CD4-positive, alpha-beta T cell (primary cell): ENCODE results near the gene RNF213. TPM values are rescaled to one million over a fixed set of nuclear protein-coding genes. Genes with fewer than 3 reads are reported as not detected.
A peak's percentile ranks its signal among the peaks of the same experiment; 100 is the strongest.

Experiments
- ATAC-seq: fragments of 200-7000 bp; cut with Tn5 transposase; one replicate; pipeline ENCODE4 v1.10.0; 2022; ENCODE audit warnings: mild to moderate bottlenecking; ENCODE audit not compliant: poor library complexity
- CTCF ChIA-PET: fragments of 350-600 bp; sonication (Branson Sonifier 250); formaldehyde crosslinking; loops from one replicate; lab custom pipeline; 2021; ENCODE audit warnings: antibody characterized with exemption, inconsistent platforms; lab: Charles Lee
- POLR2A ChIA-PET: fragments of 350-600 bp; sonication (Branson Sonifier 250); formaldehyde crosslinking; loops from one replicate; lab custom pipeline; 2021; ENCODE audit warnings: antibody characterized with exemption, inconsistent platforms; lab: Charles Lee
- DNase-seq, 14 experiments: peaks; one replicate each; pipeline ENCODE4 v3.0.0-alpha.2; 2013 to 2020; ENCODE audit warnings: mixed read lengths in 2 of 14
- H3K27ac ChIP-seq, 2 donors: one replicate each; pipeline versions ENCODE4 v1.5.1 to v1.7.0; 2013; ENCODE audit warnings: low read length in 2 of 2, low read depth in 1 of 2, mild to moderate bottlenecking in 1 of 2
- H3K27me3 ChIP-seq, 2 experiments: 1 replicate in 1 of 2; 2 replicates in 1 of 2; pipeline versions ENCODE4 v1.6.1 to v1.7.0; 2013; ENCODE audit warnings: low read length in 2 of 2, control low read depth in 1 of 2, mild to moderate bottlenecking in 1 of 2, moderate library complexity in 1 of 2; ENCODE audit not compliant: insufficient read depth in 2 of 2, control insufficient read depth in 1 of 2
- H3K36me3 ChIP-seq: one replicate; pipeline ENCODE4 v1.6.1; 2013; ENCODE audit warnings: low read length, control low read depth; ENCODE audit not compliant: insufficient read depth
- H3K4me1 ChIP-seq: one replicate; pipeline ENCODE4 v1.6.1; 2013; ENCODE audit warnings: low read length, control low read depth; ENCODE audit not compliant: insufficient read depth
- H3K4me3 ChIP-seq: one replicate; pipeline ENCODE4 v1.5.1; 2013; ENCODE audit warnings: mild to moderate bottlenecking, low read length, moderate library complexity
- H3K9me3 ChIP-seq, 2 experiments: 1 replicate in 1 of 2; 2 replicates in 1 of 2; pipeline versions ENCODE4 v1.6.1 to v1.7.0; 2013; ENCODE audit warnings: low read length in 2 of 2, mild to moderate bottlenecking in 2 of 2, control low read depth in 1 of 2, moderate library complexity in 1 of 2; ENCODE audit not compliant: control insufficient read depth in 1 of 2, insufficient read depth in 1 of 2
- H3K27ac Mint-ChIP-seq: one replicate; pipeline ENCODE4 v1.8.0; 2020; ENCODE audit warnings: mixed read lengths
- H3K27me3 Mint-ChIP-seq: one replicate; pipeline ENCODE4 v1.8.0; 2021; ENCODE audit warnings: mixed read lengths
- H3K36me3 Mint-ChIP-seq: one replicate; pipeline ENCODE4 v1.8.0; 2021; ENCODE audit warnings: low read depth, mixed read lengths
- H3K4me1 Mint-ChIP-seq: one replicate; pipeline ENCODE4 v1.8.0; 2021; ENCODE audit warnings: low read depth, mixed read lengths
- H3K4me3 Mint-ChIP-seq: one replicate; pipeline ENCODE4 v1.8.0; 2020; ENCODE audit warnings: mild to moderate bottlenecking, mixed read lengths
- H3K9me3 Mint-ChIP-seq: one replicate; pipeline ENCODE4 v1.8.0; 2020; ENCODE audit warnings: mixed read lengths
- CTCF ChIP-seq: fragments of 200-600 bp; IDR thresholded peaks from one replicate; pipeline ENCODE4 v1.8.0; 2022; ENCODE audit warnings: antibody characterized with exemption, mild to moderate bottlenecking
- intact Hi-C, 2 experiments: fragments of 100-400 bp; cut with DNase I in 1 of 2; cut with micrococcal nuclease in 1 of 2; formaldehyde crosslinking; loops; one replicate each; pipeline versions ENCODE4 v1.15.1 to v1.9.0; 2023 to 2025; cut with DNase I, micrococcal nuclease
- total RNA-seq, 174 experiments: library from RNA in 2 of 174; stranded (reverse) in 2 of 174; gene quantifications; one replicate each; pipeline ENCODE4 v1.2.3 and lab custom pipeline; 2021 to 2026

The RNF213 gene
- total RNA-seq, 2 experiments from 2014 or later: 290 to 312 TPM

- H3K27me3 Mint-ChIP-seq: peaks cover 2% of the 10 kb centered on the region
- intact Hi-C loops: no loop called here
- H3K36me3 Mint-ChIP-seq: peaks cover 20% of the 10 kb centered on the region
- DNase-seq: no peak
- H3K36me3 ChIP-seq: peaks cover 11% of the 10 kb centered on the region
- H3K9me3 ChIP-seq: no peaks in the 10 kb centered on the region
- TF ChIP-seq CTCF: no peak
- no peaks in the 10 kb centered on the region for H3K9me3 Mint-ChIP-seq
- H3K27me3 ChIP-seq: peaks cover 0 to 4% of the 10 kb centered on the region in 2 experiments
- peak overlapping the region; percentile 30 for H3K4me3 Mint-ChIP-seq
- ChIA-PET CTCF (no interaction called here), POLR2A (no interaction called here)
- peaks cover 31% of the 10 kb centered on the region for H3K4me1 Mint-ChIP-seq
- H3K4me3 ChIP-seq: no peak overlapping the region
- H3K27ac ChIP-seq: no peak overlapping the region
- ATAC-seq: no peak
- H3K27ac Mint-ChIP-seq: no peak overlapping the region
- peaks cover 29% of the 10 kb centered on the region for H3K4me1 ChIP-seq
Measured at GRCh38 chr17:80419255-80419654, 158.6 kb downstream of the RNF213 start.

DNA sequence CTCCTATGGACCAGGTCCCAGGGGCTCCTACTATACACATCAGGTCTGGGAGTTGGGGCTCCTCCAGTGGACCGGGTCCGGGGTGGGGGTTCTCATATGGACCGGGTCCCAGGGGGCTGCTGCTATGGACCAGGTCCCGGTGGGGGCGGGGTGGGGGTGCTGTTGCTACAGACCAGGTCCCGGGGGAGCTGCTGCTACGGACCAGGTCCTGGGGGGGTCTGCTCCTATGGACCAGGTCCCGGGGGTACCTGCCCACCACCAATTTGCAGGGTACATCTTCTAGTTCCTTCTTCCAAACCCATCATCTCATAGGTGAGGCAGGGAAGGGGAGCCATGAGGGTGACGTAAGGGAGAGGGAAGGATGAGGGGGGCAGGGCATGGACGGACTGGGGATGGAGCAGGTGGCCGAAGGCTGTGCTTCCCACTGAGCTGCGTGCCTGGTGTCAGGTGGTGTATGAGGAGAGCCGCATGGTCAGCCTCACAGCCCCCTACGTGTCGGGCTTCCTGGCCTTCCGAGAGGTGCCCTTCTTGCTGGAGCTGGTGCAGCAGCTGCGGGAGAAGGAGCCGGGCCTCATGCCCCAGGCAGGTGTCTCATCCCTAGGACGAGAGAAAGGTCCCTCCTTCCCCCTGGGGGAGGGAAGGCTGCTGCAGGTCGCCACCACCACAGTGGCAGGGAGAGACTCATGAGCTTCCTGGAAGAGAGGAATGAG lies 160.9 kb downstream of the RNF213 start:
- Mint-ChIP-seq H3K9me3 (no peaks in the 10 kb centered on the region), H3K4me3 (no peak overlapping the region), H3K36me3 (peaks cover 16% of the 10 kb centered on the region), H3K27me3 (no peaks in the 10 kb centered on the region), H3K27ac (no peak overlapping the region), H3K4me1 (peaks cover 23% of the 10 kb centered on the region)
- Histone ChIP-seq H3K9me3 (no peaks in the 10 kb centered on the region), H3K4me1 (peaks cover 17% of the 10 kb centered on the region), H3K27me3 (no peaks in the 10 kb centered on the region), H3K36me3 (peaks cover 11% of the 10 kb centered on the region), H3K27ac (no peak overlapping the region), H3K4me3 (no peak overlapping the region)
- intact Hi-C loops: no loop called here
- TF ChIP-seq CTCF: no peak
- DNase-seq (peak in 1 of 14 experiments; percentile 27), ATAC-seq (no peak)
- ChIA-PET POLR2A (interaction anchor here (1.1 kb wide), 1 partner anchor 33 kb away, joined by 3 read pairs; no protein-coding TSS in a partner anchor), CTCF (no interaction called here)

DNA sequence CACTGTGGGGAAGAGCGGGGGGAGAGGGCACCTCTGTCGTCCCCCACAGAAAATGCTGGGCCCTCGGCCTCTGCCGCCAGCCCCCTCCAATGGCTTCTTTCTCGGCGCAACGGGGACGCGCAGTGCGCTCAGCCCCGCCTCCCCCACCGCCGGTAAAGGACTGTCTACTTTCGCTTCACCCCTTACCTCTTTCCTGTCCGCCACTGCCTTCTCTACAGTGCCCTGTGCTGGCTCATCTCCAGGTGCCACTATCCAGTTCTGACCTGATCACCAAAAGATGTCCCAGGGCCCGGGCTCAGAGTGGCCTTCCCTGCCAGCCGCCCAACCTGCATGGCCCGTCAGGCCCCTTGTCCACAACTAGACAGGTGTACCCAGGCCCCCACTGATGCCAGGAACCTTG lies 161.6 kb downstream of the RNF213 start:
- Histone ChIP-seq H3K4me1 (peaks cover 18% of the 10 kb centered on the region), H3K36me3 (peaks cover 9% of the 10 kb centered on the region), H3K9me3 (no peaks in the 10 kb centered on the region), H3K27me3 (no peaks in the 10 kb centered on the region), H3K4me3 (no peak overlapping the region), H3K27ac (no peak overlapping the region)
- ATAC-seq (no peak), DNase-seq (no peak)
- ChIA-PET POLR2A (interaction anchor here (1.1 kb wide), 1 partner anchor 32 kb away, joined by 3 read pairs; no protein-coding TSS in a partner anchor), CTCF (no interaction called here)
- intact Hi-C loops: no loop called here
- no peak for TF ChIP-seq CTCF
- no peak overlapping the region for H3K4me3 Mint-ChIP-seq
- peaks cover 21% of the 10 kb centered on the region for H3K4me1 Mint-ChIP-seq
- peaks cover 9% of the 10 kb centered on the region for H3K36me3 Mint-ChIP-seq
- no peak overlapping the region for H3K27ac Mint-ChIP-seq
- no peaks in the 10 kb centered on the region for H3K9me3 Mint-ChIP-seq
- H3K27me3 Mint-ChIP-seq: no peaks in the 10 kb centered on the region
